HG02938 (cell line): ENCODE measurements around the gene BGLAP.

ENCODE experiments used
- ATAC-seq: cut with Tn5 transposase; IDR thresholded peaks from one replicate; pipeline ENCODE4 v1.9.1; 2021; ENCODE audit warnings: mild to moderate bottlenecking, moderate library complexity; ENCODE audit not compliant: unreplicated experiment

Gene BGLAP

DNA sequence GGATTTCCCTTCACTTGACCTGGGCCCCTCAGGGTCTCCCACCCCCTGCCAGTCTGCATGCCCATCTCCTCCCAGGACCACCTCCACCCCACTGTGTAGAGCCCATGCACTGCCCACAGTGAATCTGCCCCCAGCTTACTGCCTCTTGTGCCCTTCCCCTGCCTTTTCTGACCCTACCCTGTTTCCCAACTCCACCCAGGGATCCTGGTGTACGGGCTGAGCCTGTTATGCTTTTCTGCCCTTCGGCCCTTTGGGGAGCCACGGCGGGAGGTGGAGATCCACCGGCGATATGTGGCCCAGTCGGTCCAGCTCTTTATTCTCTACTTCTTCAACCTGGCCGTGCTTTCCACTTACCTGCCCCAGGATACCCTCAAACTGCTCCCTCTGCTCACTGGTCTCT, 44.1 kb downstream of the BGLAP start:
- no peak for ATAC-seq

- ATAC-seq = no peak
Observed at GRCh38 chr1:156289857-156290256, 47.9 kb downstream of the BGLAP start.

DNA sequence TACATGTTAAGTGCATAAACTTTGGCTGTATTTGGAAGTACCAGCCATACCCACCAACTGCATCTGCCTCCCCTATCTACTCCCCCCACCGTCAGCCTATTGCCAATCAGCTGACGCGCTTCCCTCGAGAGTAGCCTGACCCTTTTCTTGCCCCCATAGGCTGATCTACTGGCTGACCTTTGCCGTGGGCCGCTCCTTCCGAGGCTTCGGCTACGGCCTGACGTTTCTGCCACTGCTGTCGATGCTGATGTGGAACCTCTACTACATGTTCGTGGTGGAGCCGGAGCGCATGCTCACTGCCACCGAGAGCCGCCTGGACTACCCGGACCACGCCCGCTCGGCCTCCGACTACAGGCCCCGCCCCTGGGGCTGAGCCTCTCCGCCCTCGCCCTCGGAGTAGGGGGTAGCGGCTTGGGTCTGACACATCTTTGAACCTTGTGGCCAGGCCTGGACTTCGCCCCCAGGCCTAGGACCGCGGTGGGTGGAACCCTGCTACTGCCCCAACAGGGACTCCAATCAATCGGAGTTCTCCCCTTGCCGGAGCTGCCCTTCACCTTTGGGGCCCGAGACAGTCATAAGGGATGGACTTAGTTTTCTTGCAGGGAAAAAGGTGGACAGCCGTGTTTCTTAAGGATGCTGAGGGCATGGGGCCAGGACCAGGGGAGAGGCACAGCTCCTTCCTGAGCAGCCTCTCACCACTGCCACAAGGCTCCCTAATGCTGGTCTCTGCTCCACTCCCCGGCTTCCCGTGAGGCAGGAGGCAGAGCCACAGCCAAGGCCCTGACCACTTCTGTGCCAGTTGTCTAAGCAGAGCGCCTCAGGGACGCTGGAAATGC, 49.5 kb downstream of the BGLAP start:
- no peak for ATAC-seq
